ENCODE measurements around the gene SLC6A4.

GRCh38 chr17:30244853-30245385 is 9.4 kb upstream of the SLC6A4 start:
- TF ChIP-seq CTCF (IDR thresholded peaks at IDR 0.05): no peak
- no peak for TF ChIP-seq POLR2A (IDR thresholded peaks at IDR 0.05)
- no peak for TF ChIP-seq POLR2AphosphoS5 (IDR thresholded peaks at IDR 0.05)
- no peak for TF ChIP-seq EP300 (IDR thresholded peaks at IDR 0.05)

Data from stomach (tissue), 4 donors.